Endothelial cell of umbilical vein (primary cell): ENCODE results near the gene SEMA4D. TPM values are rescaled to one million over a fixed set of nuclear protein-coding genes. Genes with fewer than 3 reads are reported as not detected.

Experiments used
- BruUV-seq: library from RNA; stranded (reverse); fragments of 400-500 nt; replicated peaks from 2 replicates; lab custom pipeline; 2021; lab: Mats Ljungman, UMichigan
- CTCF ChIA-PET: fragments of 300-600, 350-600 bp; sonication (Branson Sonifier 250); formaldehyde crosslinking; loops from one replicate; lab custom pipeline; 2021; ENCODE audit warnings: antibody characterized with exemption, inconsistent platforms; lab: Charles Lee
- POLR2A ChIA-PET: fragments of 300-600, 350-600 bp; sonication (Branson Sonifier 250); formaldehyde crosslinking; loops from one replicate; lab custom pipeline; 2021; ENCODE audit warnings: antibody characterized with exemption, inconsistent platforms; lab: Charles Lee
- DNase-seq: peaks from one replicate; pipeline ENCODE4 v3.0.0-alpha.2; 2011; ENCODE audit warnings: low read depth, low spot score
- FAIRE-seq: peaks from 2 replicates; lab custom pipeline; 2011; peaks lifted over from hg19 to GRCh38; lab: Jason Lieb, UNC
- H2AFZ ChIP-seq: 2 replicates; pipeline ENCODE4 v1.6.0; 2012; ENCODE audit warnings: low read depth, low read length, control low read depth, inconsistent platforms
- H3K27ac ChIP-seq: 2 replicates; pipeline ENCODE4 v1.5.1; 2011; ENCODE audit warnings: low read depth, mild to moderate bottlenecking, control low read depth, low read length, moderate library complexity; ENCODE audit not compliant: insufficient read depth
- H3K27me3 ChIP-seq, 2 experiments: 2 replicates each; pipeline versions ENCODE4 v1.6.0 to v1.6.1; 2011; ENCODE audit warnings: low read length in 2 of 2, mixed read lengths in 1 of 2; ENCODE audit not compliant: control insufficient read depth in 2 of 2, insufficient read depth in 2 of 2
- H3K36me3 ChIP-seq, 2 experiments: 2 replicates in 1 of 2; 3 replicates in 1 of 2; pipeline ENCODE4 v1.5.1; 2011; ENCODE audit warnings: low read length in 2 of 2, mild to moderate bottlenecking in 1 of 2, moderate library complexity in 1 of 2; ENCODE audit not compliant: control insufficient read depth in 2 of 2, insufficient read depth in 2 of 2; ENCODE audit errors: extremely low read depth in 1 of 2
- H3K4me1 ChIP-seq: 3 replicates; pipeline ENCODE4 v1.5.1; 2011; ENCODE audit warnings: mild to moderate bottlenecking, low read length; ENCODE audit not compliant: control insufficient read depth, insufficient read depth; ENCODE audit errors: extremely low read depth
- H3K4me2 ChIP-seq: 2 replicates; pipeline ENCODE4 v1.6.1; 2011; ENCODE audit warnings: low read length, control low read depth, mixed read lengths; ENCODE audit not compliant: insufficient read depth
- H3K4me3 ChIP-seq, 3 experiments: fragments of 200-600 bp in 1 of 3; sonication (generic), shearing (Covaris generic) in 1 of 3; replicated peaks in 1 of 3; 2 replicates each; pipeline ENCODE4 v1.5.1; 2011 to 2016; ENCODE audit warnings: control low read depth in 3 of 3, low read length in 3 of 3, mild to moderate bottlenecking in 2 of 3, inconsistent platforms in 1 of 3, low read depth in 1 of 3, moderate library complexity in 1 of 3; ENCODE audit not compliant: insufficient read depth in 1 of 3
- H3K79me2 ChIP-seq: 2 replicates; pipeline ENCODE4 v1.6.0; 2012; ENCODE audit warnings: low read length, inconsistent platforms; ENCODE audit not compliant: control insufficient read depth, insufficient read depth
- H3K9ac ChIP-seq: replicated peaks from 2 replicates; pipeline ENCODE3; 2011; ENCODE audit warnings: low read length, control low read depth; ENCODE audit not compliant: insufficient read depth; ENCODE audit errors: extremely low read depth
- H3K9me1 ChIP-seq: replicated peaks from 3 replicates; pipeline ENCODE4 v1.6.0; 2011; ENCODE audit warnings: mild to moderate bottlenecking, low read length; ENCODE audit not compliant: control insufficient read depth, insufficient read depth; ENCODE audit errors: extremely low read depth
- H3K9me3 ChIP-seq: replicated peaks from 2 replicates; pipeline ENCODE4 v1.5.1; 2012; ENCODE audit warnings: low read length, inconsistent platforms; ENCODE audit not compliant: control insufficient read depth, insufficient read depth
- H4K20me1 ChIP-seq: replicated peaks from 2 replicates; pipeline ENCODE3; 2011; ENCODE audit warnings: mild to moderate bottlenecking, low read length; ENCODE audit not compliant: control insufficient read depth, insufficient read depth; ENCODE audit errors: extremely low read depth
- EZH2 ChIP-seq: IDR thresholded peaks from 2 replicates; pipeline ENCODE4 v1.6.1; 2012; ENCODE audit warnings: borderline replicate concordance, low read depth, mild to moderate bottlenecking, moderate library complexity, low read length, inconsistent platforms; ENCODE audit not compliant: severe bottlenecking
- FOS ChIP-seq: IDR thresholded peaks from 2 replicates; pipeline ENCODE4 v1.6.1; 2011; ENCODE audit warnings: mild to moderate bottlenecking, low read length, moderate library complexity, borderline replicate concordance; ENCODE audit not compliant: insufficient read depth
- GATA2 ChIP-seq: IDR thresholded peaks from 2 replicates; pipeline ENCODE4 v1.7.0; 2011; ENCODE audit warnings: low read depth, mild to moderate bottlenecking, moderate library complexity, mixed read lengths, low read length; ENCODE audit not compliant: insufficient read length, insufficient read depth
- JUN ChIP-seq: IDR thresholded peaks from 2 replicates; pipeline ENCODE4 v1.6.1; 2011; ENCODE audit warnings: borderline replicate concordance, low read depth; ENCODE audit not compliant: insufficient read length, insufficient read depth
- MYC ChIP-seq: IDR thresholded peaks from one replicate; pipeline ENCODE4 v1.6.1; 2011; ENCODE audit warnings: mild to moderate bottlenecking, low read depth, low read length
- POLR2A ChIP-seq: IDR thresholded peaks from 2 replicates; pipeline ENCODE4 v1.6.1; 2012; ENCODE audit warnings: low read depth, mild to moderate bottlenecking, control low read depth, low read length
- POLR2AphosphoS5 ChIP-seq: IDR thresholded peaks from 2 replicates; pipeline ENCODE4 v1.6.1; 2012; ENCODE audit warnings: low read depth, mild to moderate bottlenecking, control low read depth, low read length, moderate library complexity; ENCODE audit not compliant: insufficient read depth
- dilution Hi-C: fragments of 300-500 bp; cut with MboI; formaldehyde crosslinking; loops from one replicate; pipeline ENCODE4 v1.15.0; 2019; ENCODE audit warnings: low sequenced_read_pairs; ENCODE audit not compliant: extremely low pct_ligation_motif_present
- intact Hi-C: fragments of 100-400 bp; cut with micrococcal nuclease; formaldehyde crosslinking; loops from one replicate; pipeline ENCODE4 v1.10.0; 2022
- polyA plus RNA-seq, 4 experiments: library from polyadenylated mRNA; depleted of rRNA in 3 of 4; stranded (reverse) in 3 of 4; unstranded in 1 of 4; fragments of >200 nt; gene quantifications; 2 replicates each; pipeline versions ENCODE4 v1.2.1 to v1.2.3, GENCODE V29; 2011 to 2012; ENCODE audit warnings: missing spikeins in 1 of 4
- total RNA-seq: library from RNA; stranded (reverse); gene quantifications from 2 replicates; pipeline ENCODE4 v1.2.3, GENCODE V29; 2021
- TF ChIP-seq, protein P1 (sequence below): IDR thresholded peaks from 2 replicates; pipeline ENCODE4 v1.6.1; 2011; ENCODE audit not compliant: insufficient read depth, insufficient read length
- TF ChIP-seq, protein P2 (sequence below), 2 donors: IDR thresholded peaks; 1 replicate in 1 of 2; 2 replicates in 1 of 2; pipeline ENCODE4 v1.5.1; 2011; ENCODE audit warnings: low read length in 2 of 2, mild to moderate bottlenecking in 2 of 2, moderate library complexity in 2 of 2, control low read depth in 1 of 2, inconsistent platforms in 1 of 2, low read depth in 1 of 2; ENCODE audit not compliant: insufficient read depth in 1 of 2; ENCODE audit errors: extremely low read depth in 1 of 2

SEMA4D gene
- total and polyA plus RNA-seq, 2 donors (not counting 3 experiments of a cell fraction or from before 2014, with no cell fraction given) = 3.9 to 15.7 TPM

- dilution Hi-C loops = no loop called here
- FAIRE-seq = no peak
Measured at GRCh38 chr9:89489548-89490530, 8.1 kb downstream of the SEMA4D start.

More at GRCh38 chr9:89489548-89490530, 8.1 kb downstream of the SEMA4D start:
- Histone ChIP-seq H3K4me3 (no peak overlapping the region), H3K9me1 (no peaks in the 10 kb centered on the region), H3K9ac (no peak overlapping the region), H3K4me2 (no peak overlapping the region), H3K4me1 (no peaks in the 10 kb centered on the region), H3K27me3 (no peaks in the 10 kb centered on the region), H4K20me1 (no peaks in the 10 kb centered on the region), H3K79me2 (no peaks in the 10 kb centered on the region), H3K27ac (no peak overlapping the region), H3K9me3 (no peaks in the 10 kb centered on the region), H2AFZ (no peak overlapping the region), H3K36me3 (no peaks in the 10 kb centered on the region)
- no peak for DNase-seq
- CTCF ChIA-PET = interaction anchor here (0.8 to 1.4 kb wide), 4 partner anchors 12 to 59 kb away, joined by 3 to 5 read pairs (median 4); no protein-coding TSS in a partner anchor
- no peak for TF ChIP-seq POLR2A
- no peak for TF ChIP-seq MYC
- TF ChIP-seq FOS = no peak
- no peak for TF ChIP-seq JUN
- no peak for TF ChIP-seq POLR2AphosphoS5
- TF ChIP-seq, protein P1, sequence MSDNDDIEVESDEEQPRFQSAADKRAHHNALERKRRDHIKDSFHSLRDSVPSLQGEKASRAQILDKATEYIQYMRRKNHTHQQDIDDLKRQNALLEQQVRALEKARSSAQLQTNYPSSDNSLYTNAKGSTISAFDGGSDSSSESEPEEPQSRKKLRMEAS = no peak
- TF ChIP-seq, protein P2, sequence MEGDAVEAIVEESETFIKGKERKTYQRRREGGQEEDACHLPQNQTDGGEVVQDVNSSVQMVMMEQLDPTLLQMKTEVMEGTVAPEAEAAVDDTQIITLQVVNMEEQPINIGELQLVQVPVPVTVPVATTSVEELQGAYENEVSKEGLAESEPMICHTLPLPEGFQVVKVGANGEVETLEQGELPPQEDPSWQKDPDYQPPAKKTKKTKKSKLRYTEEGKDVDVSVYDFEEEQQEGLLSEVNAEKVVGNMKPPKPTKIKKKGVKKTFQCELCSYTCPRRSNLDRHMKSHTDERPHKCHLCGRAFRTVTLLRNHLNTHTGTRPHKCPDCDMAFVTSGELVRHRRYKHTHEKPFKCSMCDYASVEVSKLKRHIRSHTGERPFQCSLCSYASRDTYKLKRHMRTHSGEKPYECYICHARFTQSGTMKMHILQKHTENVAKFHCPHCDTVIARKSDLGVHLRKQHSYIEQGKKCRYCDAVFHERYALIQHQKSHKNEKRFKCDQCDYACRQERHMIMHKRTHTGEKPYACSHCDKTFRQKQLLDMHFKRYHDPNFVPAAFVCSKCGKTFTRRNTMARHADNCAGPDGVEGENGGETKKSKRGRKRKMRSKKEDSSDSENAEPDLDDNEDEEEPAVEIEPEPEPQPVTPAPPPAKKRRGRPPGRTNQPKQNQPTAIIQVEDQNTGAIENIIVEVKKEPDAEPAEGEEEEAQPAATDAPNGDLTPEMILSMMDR (IDR thresholded peaks at IDR 0.05; ENCODE audit: extremely low read depth in 1 of 2, insufficient read depth in 1 of 2, low read depth in 1 of 2, low read length in 2 of 2) = no peak
- TF ChIP-seq EZH2 = no peak
- no peak for TF ChIP-seq GATA2
- BruUV-seq = no TSS peak
- POLR2A ChIA-PET = no interaction called here
- intact Hi-C loops = no loop called here
